Midbrain (tissue), 1 donor: ENCODE measurements around the gene DERL3.

ENCODE experiments used
- DNase-seq: peaks from one replicate; lab custom pipeline; 2025; lab: John Stamatoyannopoulos, UW

Gene DERL3

DNA sequence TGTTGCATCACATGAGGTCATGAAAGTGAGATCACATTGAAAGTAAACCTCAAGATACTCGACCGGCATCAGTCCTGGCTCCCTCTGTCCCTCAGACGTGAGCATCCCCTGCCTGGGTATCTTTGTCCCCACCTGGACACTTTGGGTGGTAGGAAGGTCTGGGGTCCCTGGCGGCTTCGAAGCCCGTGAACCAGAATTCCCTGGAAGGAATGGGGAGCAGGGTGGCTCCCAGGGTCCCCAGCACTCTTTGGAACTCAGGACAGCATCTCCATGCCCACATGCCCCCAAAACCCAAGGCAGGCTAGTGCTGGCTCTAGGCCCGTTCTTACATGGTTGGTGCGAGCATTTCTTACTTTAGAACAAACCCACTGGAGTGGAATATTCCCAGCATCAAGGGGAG lies 7.5 kb downstream of the DERL3 start:
- no peak for DNase-seq

DNA sequence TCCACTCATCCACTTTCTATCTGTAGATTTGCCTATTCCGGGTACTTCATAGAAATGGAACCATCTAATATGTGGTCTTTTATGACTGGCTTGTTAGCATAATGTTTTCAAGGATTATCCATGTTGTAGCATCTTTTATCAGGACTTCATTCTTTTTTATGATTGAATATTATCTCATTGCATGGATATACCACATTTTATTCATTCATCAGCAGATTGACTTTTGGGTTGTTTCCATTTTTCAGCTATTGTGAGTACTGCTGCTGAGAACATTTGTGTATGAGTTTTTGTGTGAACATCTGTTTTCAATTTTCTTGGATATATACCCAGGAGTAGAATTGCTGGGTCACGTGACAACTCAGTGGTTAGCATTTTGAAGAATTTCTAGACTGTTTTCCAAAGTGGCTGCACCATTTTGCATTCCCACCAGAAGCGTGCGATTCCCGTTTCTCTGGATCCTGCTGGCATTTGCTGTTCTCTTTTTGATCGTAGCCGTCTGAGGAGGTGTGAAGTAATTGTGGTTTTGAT lies 8.9 kb downstream of the DERL3 start:
- DNase-seq = no peak

DNA sequence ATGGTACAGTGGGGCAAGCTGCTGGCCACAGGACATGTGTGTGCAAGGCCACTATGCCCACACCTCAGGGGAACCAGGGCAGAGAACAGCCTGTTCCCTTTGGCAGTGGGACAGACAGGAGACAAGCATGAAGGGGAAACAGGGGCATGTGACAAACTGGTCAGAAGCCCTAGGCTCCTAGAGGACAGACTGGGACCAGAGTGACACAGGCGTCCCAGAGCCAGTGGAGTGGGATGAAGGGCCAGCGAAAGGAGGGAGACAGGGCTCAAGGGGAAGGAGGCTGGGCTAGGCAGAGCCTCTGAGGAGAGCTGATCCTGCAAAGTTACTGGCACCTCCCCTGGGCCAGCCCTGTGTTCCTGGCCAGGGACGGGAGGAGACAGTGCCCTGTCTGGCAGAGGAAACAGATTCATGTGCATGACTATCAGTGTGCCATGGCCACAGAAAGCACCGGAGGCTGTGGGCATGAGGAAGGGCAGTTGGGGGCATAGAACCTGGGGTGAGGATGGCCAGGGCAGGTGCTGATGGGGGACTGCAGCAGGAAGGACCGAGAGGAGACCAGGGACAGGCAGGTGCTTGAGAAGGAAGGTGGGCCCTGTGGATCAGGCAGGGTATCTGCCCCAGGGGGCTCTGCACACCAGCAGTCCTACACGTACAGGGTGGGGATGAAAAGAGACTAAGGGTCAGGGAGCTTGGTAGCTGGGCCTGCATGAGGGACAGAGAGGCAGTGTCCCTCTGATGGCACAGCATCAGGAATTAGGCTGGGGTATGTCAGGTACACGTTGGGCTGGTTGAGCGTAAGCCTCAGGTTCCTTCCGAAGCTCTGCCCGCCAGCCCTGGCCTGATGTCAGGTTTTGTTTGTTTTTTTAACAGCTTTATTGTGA lies 9.8 kb downstream of the DERL3 start:
- DNase-seq = peak; percentile 16

DNA sequence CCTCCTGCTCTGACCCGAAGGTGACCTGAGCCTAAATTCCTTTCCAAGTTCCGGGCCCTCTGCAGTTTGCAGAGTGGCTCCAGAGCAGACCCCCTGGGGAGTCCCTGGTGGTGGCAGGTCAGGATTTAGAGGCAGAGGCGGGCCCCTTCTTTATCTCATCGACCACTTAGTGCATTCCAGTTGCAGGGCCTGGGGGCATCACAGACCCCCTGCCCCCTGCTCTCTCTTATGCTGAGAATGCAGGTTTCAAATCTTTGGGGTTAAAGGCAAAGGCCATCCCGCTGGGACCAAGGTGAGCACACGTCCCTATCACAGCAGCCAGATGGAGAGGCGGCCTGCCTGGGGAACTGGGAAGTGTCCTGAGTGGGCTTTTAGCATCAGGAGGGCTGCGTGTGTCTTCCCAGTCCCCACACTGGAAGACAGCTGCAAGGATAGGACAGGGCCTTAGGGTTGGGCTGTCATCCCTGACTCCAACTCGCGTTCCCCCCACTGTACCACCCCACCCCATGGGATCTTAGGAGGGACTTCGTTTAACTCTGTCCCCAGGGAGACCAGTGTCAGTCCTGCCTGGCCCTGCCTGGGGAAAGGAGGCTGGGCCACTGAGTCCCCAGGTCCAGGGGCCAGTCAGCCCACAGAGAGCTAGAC lies 11.3 kb downstream of the DERL3 start:
- no peak for DNase-seq

DNA sequence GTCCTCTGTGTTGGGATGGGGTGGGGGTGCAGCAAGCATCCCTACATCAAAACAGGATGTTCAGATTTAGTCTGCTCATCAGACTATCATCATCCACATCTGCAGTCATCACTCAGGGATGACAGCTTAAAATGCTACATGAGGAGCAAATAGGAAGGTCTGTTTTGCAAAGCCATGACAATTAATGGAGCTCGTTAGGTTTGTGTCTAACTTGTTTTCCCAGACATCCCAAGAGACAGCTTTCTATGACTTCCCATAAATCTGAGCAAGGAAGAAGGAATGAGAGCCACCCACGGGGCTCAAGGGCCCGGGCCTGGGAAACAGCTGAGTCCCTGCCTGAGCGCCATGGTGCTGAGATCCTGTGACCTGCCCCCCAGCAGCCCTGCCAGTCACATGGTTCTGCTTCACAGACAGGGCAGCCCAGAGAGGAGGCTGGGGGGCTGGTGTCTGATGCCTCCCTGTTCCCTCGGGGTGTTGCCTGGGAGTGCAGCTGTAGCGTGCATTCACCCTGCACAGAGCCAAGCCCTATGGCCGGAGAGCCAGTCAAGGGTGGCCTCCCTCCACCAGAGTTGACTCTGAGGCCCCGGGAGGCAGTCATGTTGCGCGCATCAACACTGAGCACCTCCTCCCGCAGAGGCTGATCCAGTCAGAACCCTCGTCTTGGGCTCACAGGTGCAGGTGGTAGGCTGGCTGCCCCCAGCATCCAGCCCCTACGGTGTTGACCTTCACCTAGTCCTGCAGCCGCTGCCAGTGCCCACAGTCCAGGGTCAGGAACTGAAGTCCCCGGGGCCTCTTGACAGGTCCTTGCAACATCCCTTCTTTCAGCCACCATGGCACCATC lies 12.1 kb downstream of the DERL3 start:
- no peak for DNase-seq

DNA sequence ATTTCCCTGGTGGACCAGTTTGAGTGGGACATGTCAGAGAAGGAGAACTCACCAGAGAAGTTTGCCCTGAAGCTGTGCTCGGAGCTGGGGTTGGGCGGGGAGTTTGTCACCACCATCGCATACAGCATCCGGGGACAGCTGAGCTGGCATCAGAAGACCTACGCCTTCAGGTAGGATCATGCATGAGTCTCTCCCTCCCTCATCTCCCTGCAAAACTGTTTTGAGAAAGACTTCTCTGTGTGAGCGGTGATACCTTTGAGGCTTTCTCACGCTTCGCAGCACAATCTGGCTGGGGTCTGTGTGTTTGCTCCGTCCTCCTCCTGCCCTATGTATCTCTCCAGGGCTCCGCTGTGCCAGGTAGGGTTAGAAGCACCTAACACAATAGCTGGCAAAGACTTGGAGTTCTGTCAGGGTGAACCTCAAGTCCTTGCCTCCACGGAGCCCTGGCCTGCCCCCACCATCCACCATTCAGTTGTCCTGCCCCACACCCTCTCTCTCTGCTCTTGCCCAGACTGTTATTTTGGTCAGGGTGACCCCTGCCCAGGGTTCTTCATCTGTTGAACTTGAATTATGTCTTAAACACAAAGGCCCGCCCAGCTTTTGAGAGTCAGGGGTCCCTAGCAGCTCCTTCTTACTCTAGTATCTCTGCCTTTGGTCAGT lies 13.4 kb downstream of the DERL3 start:
- DNase-seq = no peak

DNA sequence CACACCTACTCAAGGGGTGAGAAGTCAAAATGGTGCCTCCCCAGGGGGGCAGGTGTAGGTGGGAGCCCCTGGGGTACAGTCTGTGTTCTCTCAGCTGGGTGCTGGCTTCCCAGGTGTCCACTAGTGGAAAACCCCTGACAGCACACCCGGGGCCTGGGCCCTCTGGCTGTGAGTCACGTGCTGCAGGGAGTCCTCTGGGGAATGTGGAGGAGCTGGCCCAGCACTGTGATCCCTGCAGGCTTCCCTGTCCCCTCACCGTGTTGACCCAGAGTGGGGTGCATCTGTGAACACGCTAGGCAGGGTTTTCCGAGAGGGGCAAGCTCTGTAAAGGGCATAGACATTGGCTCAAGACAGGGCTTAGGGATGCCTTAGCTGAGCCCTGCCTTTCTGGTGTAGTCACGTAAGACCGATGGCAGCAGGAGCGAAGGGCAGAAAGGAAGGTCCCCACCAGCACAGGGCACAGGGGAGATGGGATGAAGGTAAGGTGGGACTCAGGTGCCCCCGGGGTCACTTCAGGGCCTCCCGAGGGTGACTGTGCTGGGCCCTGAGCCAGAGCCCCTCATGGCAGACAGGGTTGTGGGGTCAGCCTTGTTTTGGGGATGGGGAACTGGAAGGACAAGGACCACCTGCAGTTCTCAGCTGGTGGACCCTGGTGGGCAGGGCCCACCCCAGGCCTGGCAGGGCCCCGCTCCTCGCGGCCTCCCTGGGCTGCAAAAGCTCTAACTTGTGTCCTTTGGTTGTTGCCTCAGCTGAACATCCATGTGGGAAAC lies 14.1 kb downstream of the DERL3 start:
- no peak for DNase-seq

DNA sequence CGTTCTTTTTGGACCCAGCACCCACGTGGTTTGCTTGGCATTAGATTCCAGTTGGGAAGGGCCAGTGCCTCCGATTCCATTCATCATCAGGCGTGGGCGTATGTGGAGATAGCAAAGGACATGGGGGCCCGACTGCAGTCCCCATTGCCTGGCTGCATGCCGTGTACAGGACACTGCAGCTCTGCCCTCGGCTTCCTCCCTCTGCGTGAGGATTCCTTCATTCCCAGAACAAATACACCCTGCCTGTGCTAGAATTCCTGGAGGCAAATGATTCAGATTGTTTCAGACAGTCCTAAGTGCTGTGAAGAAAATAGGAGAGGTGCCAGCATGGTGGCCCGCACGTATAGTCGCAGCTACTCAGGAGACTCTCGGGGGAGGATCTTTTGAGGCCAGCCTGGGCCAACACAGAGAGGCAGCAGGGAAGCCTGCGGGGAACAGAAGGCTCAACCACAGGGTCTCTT lies 15.4 kb downstream of the DERL3 start:
- no peak for DNase-seq

DNA sequence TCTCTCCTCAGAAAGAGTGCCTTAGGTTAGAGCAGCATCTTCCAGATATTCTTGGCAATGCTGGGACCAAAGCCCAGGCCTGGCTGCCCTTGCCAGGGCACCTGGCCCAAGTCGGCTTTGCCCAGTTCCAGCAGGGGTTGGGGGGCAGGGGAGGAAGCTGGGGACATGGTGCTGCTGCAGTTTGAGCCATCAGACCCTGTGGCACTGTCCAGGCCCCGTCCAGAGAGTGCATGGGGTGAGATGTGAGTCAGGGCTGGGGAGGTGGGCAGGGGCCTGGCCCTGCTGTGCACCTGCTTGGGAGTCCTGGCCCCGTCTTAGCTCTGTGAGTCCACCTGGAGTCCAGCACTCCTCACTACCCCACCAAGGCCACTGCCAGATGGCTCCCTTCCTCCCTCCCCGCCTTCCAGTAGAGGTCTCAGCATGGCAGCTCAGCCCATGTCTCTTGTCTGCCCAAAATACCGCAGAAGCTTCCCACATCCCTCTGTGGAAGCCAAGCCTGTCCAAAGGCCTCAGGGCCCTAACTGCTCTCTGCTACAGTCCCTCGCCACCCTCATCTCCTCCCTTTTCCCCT lies 16.6 kb downstream of the DERL3 start:
- peak; percentile 21 for DNase-seq

DNA sequence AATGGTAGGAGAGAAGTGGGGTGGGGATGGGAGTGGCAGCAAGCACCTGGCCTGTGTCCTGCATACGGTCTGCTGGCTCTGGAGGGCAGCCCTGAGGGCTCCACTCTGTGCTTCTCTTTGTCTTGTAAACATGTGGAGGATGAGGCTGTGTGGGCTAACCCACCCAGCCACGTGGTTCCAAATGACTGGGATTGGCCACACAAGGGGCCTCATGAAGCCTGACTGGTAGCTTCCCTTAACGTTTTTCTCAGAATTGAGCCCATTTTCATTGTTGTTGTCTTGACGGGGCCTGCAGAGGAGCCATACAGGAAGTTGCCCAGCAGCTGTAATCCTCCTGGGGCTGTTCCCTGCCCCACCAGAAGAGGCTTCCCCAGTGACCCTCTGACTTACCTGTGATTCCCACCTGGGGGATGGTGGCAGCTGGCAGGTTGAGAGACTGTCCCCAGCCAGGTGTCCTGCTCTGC lies 18.0 kb downstream of the DERL3 start:
- no peak for DNase-seq

DNA sequence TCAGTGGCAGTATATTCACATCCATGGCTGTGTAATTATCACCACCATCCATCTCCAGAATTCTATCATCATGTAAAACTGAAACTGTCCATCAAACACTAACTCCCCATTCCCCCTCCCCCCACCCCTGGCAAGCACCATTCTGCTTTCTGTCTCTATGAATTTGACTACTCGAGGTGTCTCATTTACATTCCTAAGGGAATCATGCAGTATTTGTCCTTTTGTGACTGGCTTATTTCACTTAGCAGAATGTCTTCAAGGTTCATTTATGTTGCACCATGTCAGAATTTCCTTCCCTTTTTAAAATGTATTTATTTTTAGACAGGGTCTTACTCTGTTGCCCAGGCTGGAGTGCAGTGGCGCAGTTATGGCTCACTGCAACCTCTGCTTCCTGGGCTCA lies 20.3 kb downstream of the DERL3 start:
- DNase-seq = no peak

DNA sequence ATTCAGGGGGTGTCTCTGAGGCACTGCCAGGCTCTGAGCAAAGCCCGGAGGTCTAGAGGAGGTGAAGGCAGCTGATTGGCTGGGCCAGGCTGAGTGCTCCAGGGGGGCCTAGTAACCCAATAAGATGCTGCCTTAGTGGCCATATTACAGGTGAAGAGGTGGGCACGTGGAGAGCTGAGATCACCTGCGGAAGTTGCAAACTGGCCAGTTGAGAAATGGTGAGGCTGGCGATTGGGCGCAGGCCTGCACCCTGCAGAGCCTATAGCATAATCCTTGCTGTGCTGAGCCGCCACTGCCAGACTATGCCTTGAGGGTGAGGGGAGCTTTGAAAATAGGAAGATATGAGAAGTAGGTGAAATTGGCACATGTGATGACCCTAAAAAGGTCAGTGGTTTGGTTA lies 21.7 kb downstream of the DERL3 start:
- DNase-seq = no peak

DNA sequence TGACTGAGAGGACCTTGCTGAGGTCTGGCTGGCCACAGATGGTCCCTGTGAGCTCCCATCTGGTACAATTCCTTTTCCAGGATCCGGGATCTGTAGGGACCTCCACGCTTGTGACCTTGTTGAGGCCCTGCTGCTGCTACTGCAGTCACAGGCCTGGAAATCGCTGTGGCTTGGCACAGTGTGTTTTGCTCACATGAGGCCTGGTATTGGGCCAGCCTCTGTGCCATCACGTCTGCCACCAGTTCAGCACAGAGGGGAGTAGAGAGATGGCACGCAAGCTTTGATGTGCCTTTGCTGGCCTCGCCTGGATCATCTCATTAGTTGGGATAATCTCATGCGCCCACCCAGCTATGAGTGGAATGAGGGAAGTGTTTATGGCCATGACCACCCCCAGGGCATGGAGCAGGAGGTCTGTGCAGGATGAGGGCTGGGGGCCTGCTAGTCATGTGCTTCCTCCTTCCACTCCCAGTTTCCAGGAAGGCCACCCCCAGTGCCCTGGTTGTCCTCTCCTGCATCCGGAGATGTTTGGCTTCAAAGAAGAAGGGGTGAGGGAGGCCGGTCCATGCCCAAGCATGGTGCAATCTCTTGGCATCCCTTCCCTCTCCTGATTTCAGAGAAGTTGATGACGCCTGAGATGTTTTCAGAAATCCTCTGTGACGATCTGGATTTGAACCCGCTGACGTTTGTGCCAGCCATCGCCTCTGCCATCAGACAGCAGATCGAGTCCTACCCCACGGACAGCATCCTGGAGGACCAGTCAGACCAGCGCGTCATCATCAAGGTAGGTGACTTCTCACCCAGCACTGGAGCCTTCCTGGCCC lies 22.4 kb downstream of the DERL3 start:
- DNase-seq = peak; percentile 15

DNA sequence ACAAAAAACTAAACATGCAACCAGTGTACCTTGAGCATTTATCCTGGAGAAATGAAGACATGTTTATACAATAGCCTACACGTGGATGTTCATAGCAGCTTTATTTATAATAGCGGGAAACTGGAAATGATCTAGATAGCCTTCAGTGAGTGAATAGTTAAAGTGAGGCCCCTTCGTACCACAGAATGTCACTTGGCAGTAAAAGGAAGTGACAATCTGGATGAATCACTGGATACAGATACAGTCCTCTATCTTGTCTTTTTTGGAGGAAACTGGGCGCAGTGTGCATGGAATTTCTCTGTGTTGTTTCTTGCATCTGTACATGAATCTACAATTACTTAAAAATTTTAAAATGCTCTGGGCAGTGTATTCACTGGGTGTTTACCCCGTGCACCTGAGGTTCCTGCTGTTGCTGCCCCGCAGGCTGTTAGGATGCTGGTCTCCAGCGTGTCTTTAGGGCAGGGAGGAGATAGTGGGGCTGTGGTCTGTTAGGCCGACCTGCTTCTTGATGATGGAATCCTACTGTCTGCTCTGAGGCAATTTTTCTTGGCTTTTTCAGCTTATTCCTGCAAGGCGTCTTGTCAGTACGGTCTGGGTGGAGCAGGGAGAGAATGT lies 23.2 kb downstream of the DERL3 start:
- no peak for DNase-seq

DNA sequence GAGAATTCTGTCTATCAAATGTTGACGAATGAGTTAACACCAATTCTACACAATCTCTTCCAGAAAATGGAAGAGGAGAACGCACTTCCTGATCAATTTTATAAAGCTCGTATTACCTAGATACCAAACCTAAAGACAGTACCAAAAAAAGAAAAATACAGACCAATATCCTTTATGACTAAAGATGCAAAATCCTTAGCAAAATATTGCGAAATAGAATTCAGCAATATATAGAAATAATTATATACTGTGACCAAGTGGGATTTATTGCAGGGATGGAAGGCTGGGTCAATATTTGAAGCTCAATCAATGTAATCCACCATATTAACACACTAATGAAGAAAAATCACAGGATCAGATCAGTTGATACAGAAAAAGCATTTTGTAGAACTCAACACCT lies 26.4 kb downstream of the DERL3 start:
- no peak for DNase-seq

DNA sequence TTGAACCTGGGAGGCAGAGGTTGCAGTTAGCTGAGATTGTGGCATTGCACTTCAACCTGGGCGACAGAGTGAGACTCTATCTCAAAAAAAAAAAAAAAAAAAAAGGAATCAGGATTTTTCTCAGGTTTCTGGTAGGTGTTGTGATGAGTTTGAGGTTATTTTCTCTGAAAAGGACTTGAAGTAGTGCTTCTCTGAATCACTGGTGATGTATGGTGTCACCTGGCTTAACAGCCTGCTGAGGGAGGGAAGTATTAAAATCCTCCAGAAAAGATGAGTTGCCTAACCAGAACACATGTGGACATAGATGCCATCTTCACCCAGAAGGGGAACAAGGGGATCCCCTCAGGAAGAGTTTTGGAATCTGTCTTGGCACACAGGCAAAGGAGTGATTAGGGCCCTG lies 32.0 kb downstream of the DERL3 start:
- DNase-seq = no peak

DNA sequence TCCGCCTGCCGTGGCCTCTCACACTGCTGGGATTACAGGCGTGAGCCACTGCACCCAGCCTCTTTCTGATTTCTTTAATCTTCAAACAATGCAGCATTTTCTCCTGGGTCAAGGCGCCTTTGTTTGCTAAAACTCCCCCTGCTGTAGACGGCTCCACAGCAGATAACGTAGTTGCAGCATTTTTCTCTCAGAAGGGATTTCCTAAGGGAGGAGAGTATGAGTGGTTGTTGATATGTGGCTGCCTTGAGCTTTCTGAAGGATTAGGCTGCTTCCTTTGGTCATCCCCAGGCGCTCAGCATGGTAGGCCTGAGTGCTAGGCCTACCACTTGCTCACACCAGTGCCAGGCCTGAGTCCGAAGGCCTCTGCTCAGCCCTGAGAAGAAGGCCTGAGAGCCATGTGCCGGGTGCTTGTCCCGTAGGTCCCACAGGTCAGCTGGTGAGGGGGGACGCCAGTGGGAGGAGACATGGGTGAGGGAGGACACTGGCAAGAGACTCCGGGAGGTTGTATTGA lies 34.0 kb downstream of the DERL3 start:
- DNase-seq = peak; percentile 57

DNA sequence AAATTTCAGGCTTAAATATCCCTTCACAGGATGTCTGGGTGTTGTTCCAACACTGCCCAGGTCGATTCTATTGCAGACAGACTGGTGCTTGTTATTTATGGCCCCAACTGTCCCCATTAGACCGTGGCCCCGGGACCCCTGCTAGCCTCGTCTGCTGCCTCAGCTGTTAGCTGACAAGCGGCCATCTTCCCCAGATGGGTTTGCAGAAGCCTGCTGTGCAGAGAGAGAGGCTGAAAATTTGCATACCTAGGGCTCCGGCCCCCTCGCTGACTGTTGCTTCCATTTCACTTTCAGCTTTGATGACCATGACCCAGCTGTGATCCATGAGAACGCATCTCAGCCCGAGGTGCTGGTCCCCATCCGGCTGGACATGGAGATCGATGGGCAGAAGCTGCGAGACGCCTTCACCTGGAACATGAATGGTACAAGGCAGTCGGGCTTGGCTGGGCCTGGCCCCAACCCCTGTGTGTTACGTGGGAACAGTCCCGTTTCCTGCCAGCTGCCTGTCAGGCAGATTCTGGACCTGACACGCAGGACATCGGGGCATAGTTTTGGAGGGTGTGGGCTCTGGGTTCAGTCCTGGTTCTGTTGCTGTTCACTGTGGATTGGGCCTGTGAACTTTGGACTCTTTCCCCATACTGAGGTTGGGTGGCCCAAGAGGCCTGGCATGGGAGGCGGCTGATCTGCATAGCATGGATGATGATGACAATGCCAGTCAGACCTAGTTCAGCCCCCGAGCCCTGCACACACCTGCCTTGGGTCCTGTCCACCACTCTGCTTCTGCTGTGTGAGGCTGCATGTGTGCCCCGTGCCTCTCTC lies 35.6 kb downstream of the DERL3 start:
- DNase-seq = no peak
